HL-60/S4 treated with phorbol 12-myristate 13-acetate at 8.2 ng/mL for 4 days and 3 days (cell line): ENCODE results near the gene KCNAB1.

Source experiments
- in situ Hi-C: fragments of 300-500 bp; cut with MboI; formaldehyde crosslinking; loops from 2 replicates; pipeline ENCODE4 v1.15.0; 2022; ENCODE audit warnings: low sequenced_read_pairs

KCNAB1 gene

GRCh38 chr3:156582532-156583183 lies 462.3 kb downstream of the KCNAB1 start:
- in situ Hi-C loops: no loop called here

GRCh38 chr3:156583469-156583868 lies 463.1 kb downstream of the KCNAB1 start:
- in situ Hi-C loops: no loop called here

GRCh38 chr3:156586905-156587759 lies 466.8 kb downstream of the KCNAB1 start:
- in situ Hi-C loops: no loop called here

GRCh38 chr3:156587760-156588069 lies 467.3 kb downstream of the KCNAB1 start:
- in situ Hi-C loops: no loop called here
